ENCODE measurements around the gene SLC13A4. TPM values are rescaled to one million over a fixed set of nuclear protein-coding genes. Genes with fewer than 3 reads are reported as not detected.
A peak's percentile ranks its signal among the peaks of the same experiment; 100 is the strongest.

SLC13A4 gene
- total RNA-seq, 1 experiment from 2014 or later: not detected

GRCh38 chr7:135747366-135747765 is 19.4 kb upstream of the SLC13A4 start:
- ChIA-PET CTCF (no interaction called here), POLR2A (no interaction called here)
- Histone ChIP-seq H3K27ac (ENCODE audit: low read length) (no peak overlapping the region), H3K4me3 (ENCODE audit: low read depth in 2 of 2, low read length in 2 of 2) (no peak overlapping the region), H3K9me3 (ENCODE audit: control insufficient read depth, insufficient read depth, low read depth, low read length) (no peaks in the 10 kb centered on the region), H3K27me3 (ENCODE audit: control insufficient read depth, insufficient read depth, low read length) (no peaks in the 10 kb centered on the region), H3K36me3 (ENCODE audit: control insufficient read depth, insufficient read depth, low read length) (no peaks in the 10 kb centered on the region), H3K4me1 (ENCODE audit: control insufficient read depth, insufficient read depth, low read length) (peaks cover 4% of the 10 kb centered on the region; the same call in 1 of the 2 replicates)
- BruUV-seq (replicated peaks): no TSS peak
- ATAC-seq: no peak
- no peak for DNase-seq (ENCODE audit: low read depth, low spot score)
- intact Hi-C loops (cut with micrococcal nuclease; ENCODE audit: unreplicated experiment): no loop called here
- in situ Hi-C loops (cut with HindIII; ENCODE audit: low pct_unique_long_range_greater_than_20kb, low sequenced_read_pairs): no loop called here
- no peak for TF ChIP-seq TCF7L2 (IDR thresholded peaks at IDR 0.05; ENCODE audit: low read depth, low read length)
- no peak for TF ChIP-seq POLR2AphosphoS5 (IDR thresholded peaks at IDR 0.05; ENCODE audit: low read depth, low read length)
- TF ChIP-seq SIN3A (IDR thresholded peaks at IDR 0.05; ENCODE audit: borderline replicate concordance, insufficient read depth, low read depth, low read length): no peak
- no peak for TF ChIP-seq REST (IDR thresholded peaks at IDR 0.05; ENCODE audit: insufficient read depth in 1 of 2, low read depth in 2 of 2, low read length in 1 of 2)
- no peak for TF ChIP-seq CTCF (IDR thresholded peaks at IDR 0.05)

GRCh38 chr7:135745703-135746312 is 17.8 kb upstream of the SLC13A4 start:
- H3K36me3 ChIP-seq (ENCODE audit: control insufficient read depth, insufficient read depth, low read length): no peaks in the 10 kb centered on the region
- in situ Hi-C loops (cut with HindIII; ENCODE audit: low pct_unique_long_range_greater_than_20kb, low sequenced_read_pairs): no loop called here
- peaks cover 4% of the 10 kb centered on the region; the same call in 1 of the 2 replicates for H3K4me1 ChIP-seq (ENCODE audit: control insufficient read depth, insufficient read depth, low read length)
- H3K27ac ChIP-seq (ENCODE audit: low read length): no peak overlapping the region
- ChIA-PET POLR2A (no interaction called here), CTCF (no interaction called here)
- peak; percentile 25 for DNase-seq (ENCODE audit: low read depth, low spot score)
- intact Hi-C loops (cut with micrococcal nuclease; ENCODE audit: unreplicated experiment): no loop called here
- BruUV-seq (replicated peaks): no TSS peak
- TF ChIP-seq POLR2AphosphoS5 (IDR thresholded peaks at IDR 0.05; ENCODE audit: low read depth, low read length) (no peak), CTCF (IDR thresholded peaks at IDR 0.05) (no peak), REST (IDR thresholded peaks at IDR 0.05; ENCODE audit: insufficient read depth in 1 of 2, low read depth in 2 of 2, low read length in 1 of 2) (no peak), TCF7L2 (IDR thresholded peaks at IDR 0.05; ENCODE audit: low read depth, low read length) (no peak), SIN3A (IDR thresholded peaks at IDR 0.05; ENCODE audit: borderline replicate concordance, insufficient read depth, low read depth, low read length) (no peak)
- no peak for ATAC-seq
- H3K9me3 ChIP-seq (ENCODE audit: control insufficient read depth, insufficient read depth, low read depth, low read length): no peaks in the 10 kb centered on the region
- H3K27me3 ChIP-seq (ENCODE audit: control insufficient read depth, insufficient read depth, low read length): no peaks in the 10 kb centered on the region
- H3K4me3 ChIP-seq (ENCODE audit: low read depth in 2 of 2, low read length in 2 of 2): no peak overlapping the region
